ENCODE measurements around the gene ZNF276.

Gene ZNF276

DNA sequence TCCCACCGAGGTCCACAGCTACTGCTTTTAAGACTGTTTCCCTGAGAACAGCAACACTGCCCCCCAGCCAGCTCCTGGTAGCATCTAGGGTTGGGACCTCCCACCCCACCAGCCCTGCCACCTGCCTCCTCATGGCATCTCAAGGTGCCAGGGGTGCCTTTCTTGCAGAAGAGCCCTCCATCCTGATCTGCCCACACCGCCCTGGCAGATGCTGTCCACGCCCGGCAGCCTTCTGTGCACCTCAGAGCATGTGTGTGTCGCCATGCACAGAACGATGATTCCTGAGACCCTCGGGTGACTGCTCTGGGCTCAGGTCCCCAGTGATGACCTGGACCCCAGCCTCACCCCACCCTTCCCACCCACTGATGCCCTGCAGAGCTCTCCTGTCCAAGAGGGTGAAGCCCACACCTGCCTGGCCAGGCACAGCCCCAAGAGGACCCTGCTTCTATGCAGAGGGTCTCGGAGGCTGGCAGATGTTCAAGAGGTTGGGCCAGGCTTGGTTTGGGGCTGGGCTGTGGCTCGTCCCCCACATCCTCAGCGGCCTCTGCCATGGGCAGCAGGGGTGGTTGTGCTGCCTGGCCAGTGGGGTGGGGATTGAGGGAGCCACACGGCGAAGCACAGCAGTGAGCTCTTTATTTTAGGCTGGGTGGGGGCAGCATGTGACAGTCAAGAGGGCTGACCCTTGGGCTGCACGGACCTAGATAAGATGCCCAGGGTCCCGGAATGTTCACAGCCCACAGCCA is 14.6 kb upstream of the ZNF276 start:
- no peaks in the 10 kb centered on the region for H3K36me3 ChIP-seq (ENCODE audit: control insufficient read depth, insufficient read depth, low read length)
- DNase-seq (ENCODE audit: extremely low read depth, insufficient read length) = no peak
- H3K4me3 ChIP-seq (replicated peaks; ENCODE audit: low read depth, low read length) = no peak overlapping the region
- H3K27me3 ChIP-seq (replicated peaks; ENCODE audit: control insufficient read depth, insufficient read depth, low read length) = no peaks in the 10 kb centered on the region
- TF ChIP-seq, protein P1, sequence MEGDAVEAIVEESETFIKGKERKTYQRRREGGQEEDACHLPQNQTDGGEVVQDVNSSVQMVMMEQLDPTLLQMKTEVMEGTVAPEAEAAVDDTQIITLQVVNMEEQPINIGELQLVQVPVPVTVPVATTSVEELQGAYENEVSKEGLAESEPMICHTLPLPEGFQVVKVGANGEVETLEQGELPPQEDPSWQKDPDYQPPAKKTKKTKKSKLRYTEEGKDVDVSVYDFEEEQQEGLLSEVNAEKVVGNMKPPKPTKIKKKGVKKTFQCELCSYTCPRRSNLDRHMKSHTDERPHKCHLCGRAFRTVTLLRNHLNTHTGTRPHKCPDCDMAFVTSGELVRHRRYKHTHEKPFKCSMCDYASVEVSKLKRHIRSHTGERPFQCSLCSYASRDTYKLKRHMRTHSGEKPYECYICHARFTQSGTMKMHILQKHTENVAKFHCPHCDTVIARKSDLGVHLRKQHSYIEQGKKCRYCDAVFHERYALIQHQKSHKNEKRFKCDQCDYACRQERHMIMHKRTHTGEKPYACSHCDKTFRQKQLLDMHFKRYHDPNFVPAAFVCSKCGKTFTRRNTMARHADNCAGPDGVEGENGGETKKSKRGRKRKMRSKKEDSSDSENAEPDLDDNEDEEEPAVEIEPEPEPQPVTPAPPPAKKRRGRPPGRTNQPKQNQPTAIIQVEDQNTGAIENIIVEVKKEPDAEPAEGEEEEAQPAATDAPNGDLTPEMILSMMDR (IDR thresholded peaks at IDR 0.05; ENCODE audit: insufficient read depth, low read length, poor library complexity, severe bottlenecking) = no peak

DNA sequence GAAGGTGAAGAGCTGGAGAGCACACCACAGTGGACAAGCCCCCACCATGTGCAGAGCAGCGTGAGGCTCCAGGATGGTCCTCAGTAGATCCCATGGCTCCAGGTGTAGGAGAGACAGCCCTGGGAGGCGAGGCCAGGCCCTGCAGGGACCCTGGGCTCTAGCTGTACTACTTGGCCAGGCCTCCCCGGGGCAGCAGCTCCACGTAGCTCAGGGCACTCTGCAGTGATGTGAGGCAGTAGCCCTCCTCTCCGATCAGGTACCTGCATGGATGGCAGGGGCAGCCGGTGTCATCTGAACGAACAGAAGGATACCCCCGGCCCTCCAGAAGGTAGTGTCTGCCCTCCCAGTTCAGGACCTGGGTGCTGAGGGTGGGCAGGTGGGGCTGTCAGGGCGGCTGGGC is 13.6 kb upstream of the ZNF276 start:
- TF ChIP-seq, protein P1 (IDR thresholded peaks at IDR 0.05; ENCODE audit: insufficient read depth, low read length, poor library complexity, severe bottlenecking) = no peak
- Histone ChIP-seq H3K36me3 (ENCODE audit: control insufficient read depth, insufficient read depth, low read length) (no peaks in the 10 kb centered on the region), H3K4me3 (replicated peaks; ENCODE audit: low read depth, low read length) (no peak overlapping the region), H3K27me3 (replicated peaks; ENCODE audit: control insufficient read depth, insufficient read depth, low read length) (no peaks in the 10 kb centered on the region)
- DNase-seq (ENCODE audit: extremely low read depth, insufficient read length) = no peak

DNA sequence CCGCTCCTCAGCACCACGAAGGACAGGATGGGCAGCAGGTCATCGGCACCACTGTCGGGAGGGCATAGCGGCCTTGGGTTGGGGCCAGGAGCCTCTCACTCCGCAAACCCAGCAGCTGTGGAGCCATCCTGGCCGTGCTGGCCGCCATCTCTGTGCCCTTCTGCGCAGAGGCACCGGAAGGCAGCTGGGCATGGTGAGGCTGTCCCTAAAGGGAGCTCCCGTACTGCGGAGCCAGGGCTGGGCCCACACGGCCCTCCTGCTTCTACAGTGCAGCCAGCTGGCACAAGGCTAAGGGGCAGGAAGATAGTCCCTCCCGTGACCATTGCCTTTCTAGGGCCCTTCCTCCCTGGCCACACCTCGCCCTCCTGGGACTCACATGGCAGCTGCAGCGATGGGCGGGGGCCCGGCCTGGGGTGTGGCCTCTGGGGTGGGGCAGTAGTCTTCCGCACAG is 12.8 kb upstream of the ZNF276 start:
- DNase-seq (ENCODE audit: extremely low read depth, insufficient read length) = no peak
- TF ChIP-seq, protein P1 (IDR thresholded peaks at IDR 0.05; ENCODE audit: insufficient read depth, low read length, poor library complexity, severe bottlenecking) = no peak
- Histone ChIP-seq H3K27me3 (replicated peaks; ENCODE audit: control insufficient read depth, insufficient read depth, low read length) (no peaks in the 10 kb centered on the region), H3K36me3 (ENCODE audit: control insufficient read depth, insufficient read depth, low read length) (no peaks in the 10 kb centered on the region), H3K4me3 (replicated peaks; ENCODE audit: low read depth, low read length) (no peak overlapping the region)

DNA sequence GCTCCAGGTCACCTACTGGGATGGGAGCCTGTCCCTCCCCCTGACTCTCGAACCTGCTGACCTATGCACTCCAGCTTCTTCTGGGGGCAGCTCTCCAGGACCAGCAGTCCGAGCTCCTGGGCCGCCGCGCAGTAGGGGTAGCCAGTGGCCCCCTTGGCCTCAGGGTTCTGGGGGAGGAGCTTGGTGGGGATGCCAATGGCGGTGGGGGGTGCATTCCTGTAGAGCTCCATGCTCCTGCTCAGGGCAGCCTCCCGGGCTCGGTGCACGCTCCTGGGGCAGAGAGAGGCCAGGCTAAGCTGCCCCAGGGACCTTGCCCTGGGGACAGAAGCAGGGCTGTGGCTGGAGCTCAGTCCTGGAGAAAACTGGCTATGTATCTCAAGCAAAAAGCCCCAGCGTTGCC is 12.2 kb upstream of the ZNF276 start:
- TF ChIP-seq, protein P1 (IDR thresholded peaks at IDR 0.05; ENCODE audit: insufficient read depth, low read length, poor library complexity, severe bottlenecking) = no peak
- H3K36me3 ChIP-seq (ENCODE audit: control insufficient read depth, insufficient read depth, low read length) = no peaks in the 10 kb centered on the region
- no peaks in the 10 kb centered on the region for H3K27me3 ChIP-seq (replicated peaks; ENCODE audit: control insufficient read depth, insufficient read depth, low read length)
- DNase-seq (ENCODE audit: extremely low read depth, insufficient read length) = no peak
- H3K4me3 ChIP-seq (replicated peaks; ENCODE audit: low read depth, low read length) = no peak overlapping the region

DNA sequence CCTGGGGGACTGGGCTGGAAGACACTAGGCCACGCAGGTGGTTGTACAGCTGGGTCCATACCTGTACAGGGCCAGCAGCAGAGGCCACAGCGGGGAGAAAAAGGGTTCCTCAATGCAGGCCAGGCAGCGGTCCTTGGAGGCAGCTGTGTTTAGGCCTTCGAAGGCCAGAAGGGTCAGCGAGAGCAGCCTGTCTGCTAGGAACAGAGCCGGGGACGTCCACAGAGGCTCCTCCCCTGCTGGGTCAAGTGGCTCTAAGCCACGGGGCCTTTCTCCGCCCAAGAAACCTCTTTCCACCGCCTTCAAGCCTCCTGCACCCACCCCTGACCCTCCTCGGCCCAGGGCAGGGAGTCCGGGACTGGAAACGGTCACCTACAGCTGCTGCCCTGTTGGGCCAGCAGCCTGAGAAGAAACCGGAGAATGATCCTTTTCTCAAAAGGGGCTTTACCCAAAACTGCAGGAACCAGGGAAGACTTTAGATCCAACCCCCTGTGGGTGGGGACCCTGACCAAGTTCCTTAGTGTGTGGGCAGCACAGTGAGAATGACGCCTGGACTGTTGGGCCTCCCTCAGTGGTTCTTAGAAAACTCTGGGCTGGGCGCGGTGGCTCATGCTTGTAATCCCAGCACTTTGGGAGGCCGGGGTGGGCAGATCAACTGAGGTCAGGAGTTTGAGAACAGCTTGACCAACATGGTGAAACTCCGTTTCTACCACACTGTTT is 11.5 kb upstream of the ZNF276 start:
- no peak for DNase-seq (ENCODE audit: extremely low read depth, insufficient read length)
- no peak overlapping the region for H3K4me3 ChIP-seq (replicated peaks; ENCODE audit: low read depth, low read length)
- peaks cover 2% of the 10 kb centered on the region for H3K36me3 ChIP-seq (ENCODE audit: control insufficient read depth, insufficient read depth, low read length)
- H3K27me3 ChIP-seq (replicated peaks; ENCODE audit: control insufficient read depth, insufficient read depth, low read length) = no peaks in the 10 kb centered on the region
- TF ChIP-seq, protein P1 (IDR thresholded peaks at IDR 0.05; ENCODE audit: insufficient read depth, low read length, poor library complexity, severe bottlenecking) = no peak

Data from GM06990 (cell line).